Measurements from ENCODE around the gene XRRA1. TPM values are rescaled to one million over a fixed set of nuclear protein-coding genes. Genes with fewer than 3 reads are reported as not detected.
A peak's percentile ranks its signal among the peaks of the same experiment; 100 is the strongest.
"Not testable (repeated sequence)": the region's sequence is repeated elsewhere in the genome, so short reads cannot be mapped to it uniquely, and the experiment has no call there.

XRRA1 gene
- total RNA-seq, 1 donor from 2014 or later: 12.2 TPM

DNA sequence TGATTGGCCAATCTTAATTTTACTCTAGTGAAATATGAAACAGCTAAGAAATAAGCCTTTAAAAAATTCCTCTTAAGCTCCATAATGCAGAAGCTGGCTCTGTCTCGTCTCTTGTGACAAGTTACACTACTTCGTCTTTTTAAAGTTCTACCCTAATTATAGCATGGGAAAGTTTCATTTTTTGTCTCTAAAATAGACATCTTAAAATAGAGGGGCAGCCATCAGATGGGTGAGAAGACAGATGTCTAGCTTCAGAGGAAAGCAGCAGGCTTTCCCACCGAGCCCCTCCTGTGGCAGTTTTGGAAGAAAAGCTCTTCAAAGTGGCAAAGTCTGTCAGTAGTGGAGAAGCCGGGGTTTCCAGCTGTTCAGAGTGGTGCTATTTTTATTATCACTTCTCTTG is 39.5 kb downstream of the XRRA1 start:
- no peak for DNase-seq (ENCODE audit: low spot score)
- ATAC-seq: no peak

DNA sequence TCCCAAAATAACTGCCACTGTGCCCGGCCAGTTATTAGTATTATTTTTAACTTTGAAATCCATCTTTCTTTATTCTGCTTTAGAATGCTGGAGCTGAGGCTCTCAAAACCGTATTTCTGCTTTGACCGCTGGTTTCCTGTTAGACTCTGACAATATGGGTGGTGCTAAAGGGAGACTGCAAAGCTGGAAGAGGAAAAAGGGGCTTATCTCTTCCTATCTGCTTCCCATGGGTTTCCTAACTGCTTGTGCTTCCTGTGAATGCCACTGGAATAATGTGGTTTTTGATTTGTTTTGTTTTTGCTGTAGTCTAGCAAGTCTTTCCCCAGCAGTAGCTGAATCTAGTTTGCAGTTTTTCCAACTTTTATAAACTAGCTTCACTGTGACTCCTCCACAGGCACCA is 43.6 kb downstream of the XRRA1 start:
- ATAC-seq (peak; percentile 41), DNase-seq (ENCODE audit: low spot score) (no peak)

DNA sequence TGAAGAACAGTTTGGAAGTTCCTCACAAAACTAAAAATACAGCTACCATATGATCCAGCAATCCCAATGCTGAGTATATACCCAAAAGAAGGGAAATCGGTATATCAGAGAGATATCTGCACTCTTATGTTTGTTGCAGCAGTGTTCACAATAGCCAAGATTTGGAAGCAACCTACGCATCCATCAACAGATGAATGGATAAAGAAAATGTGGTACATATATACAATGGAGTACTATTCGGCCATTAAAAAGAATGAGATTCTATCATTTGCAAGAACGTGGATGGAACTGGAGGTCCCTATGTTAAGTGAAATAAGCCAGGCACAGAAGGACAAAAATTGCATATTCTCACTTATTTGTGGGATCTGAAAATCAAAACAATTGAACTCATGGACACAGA is 46.5 kb downstream of the XRRA1 start:
- DNase-seq (ENCODE audit: low spot score) (no peak), ATAC-seq (no peak)

DNA sequence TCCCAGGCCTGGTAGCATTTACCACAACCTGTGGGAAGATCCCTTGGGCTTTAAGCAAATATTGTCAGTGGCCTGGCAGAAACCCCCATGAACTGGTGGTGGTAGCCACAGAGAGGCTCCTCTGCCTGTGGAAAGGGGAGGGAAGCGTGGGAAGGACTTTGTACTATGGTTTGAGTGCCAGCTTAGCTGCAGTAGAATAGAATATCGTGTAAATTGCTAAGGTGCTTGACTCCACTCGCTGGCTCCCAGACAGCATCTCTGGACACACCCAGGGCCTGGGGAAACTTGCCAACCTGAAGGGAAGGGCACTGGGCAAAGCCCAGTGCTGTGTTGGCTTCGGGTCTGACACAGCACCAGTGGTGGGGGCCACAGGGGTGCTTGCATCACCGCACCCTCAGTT is 52.6 kb downstream of the XRRA1 start:
- ATAC-seq (peak; percentile 81), DNase-seq (ENCODE audit: low spot score) (peak; percentile 49)

DNA sequence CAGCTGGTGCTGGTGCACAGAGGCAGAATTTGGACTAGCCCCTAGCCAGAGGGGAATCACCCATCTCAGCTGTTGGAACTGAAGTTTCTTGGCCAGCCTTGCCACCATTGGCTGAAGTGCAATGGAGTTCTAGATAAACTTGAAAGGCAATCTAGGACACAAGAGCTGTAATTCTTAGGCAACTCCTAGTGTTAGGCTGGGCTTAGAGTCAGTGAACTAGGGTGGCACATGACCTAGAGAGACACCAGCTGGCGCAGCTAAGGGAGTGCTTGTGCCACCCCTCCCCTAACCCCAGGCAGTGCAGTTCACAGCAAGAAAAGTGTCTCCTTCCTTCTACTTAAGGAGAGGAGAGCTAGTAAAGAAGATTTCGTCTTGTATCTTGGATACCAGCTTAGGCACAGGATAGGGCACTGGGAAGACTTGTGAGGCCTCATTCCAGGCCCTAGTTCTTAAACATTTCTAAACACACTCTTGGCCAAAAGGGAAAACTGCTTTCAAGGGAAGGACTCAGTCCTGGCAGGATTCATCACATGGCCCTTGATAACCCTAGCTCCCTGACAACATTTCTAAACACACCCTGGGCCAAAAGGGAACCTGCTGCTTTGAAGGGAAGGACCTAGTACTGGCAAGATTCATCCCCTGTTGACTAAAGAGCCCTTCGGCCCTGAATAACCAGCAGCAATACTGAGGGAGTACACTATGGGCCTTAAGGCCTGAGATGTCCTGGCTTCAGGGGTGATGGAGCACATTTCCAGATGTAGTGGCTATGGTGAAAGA is 53.4 kb downstream of the XRRA1 start:
- ATAC-seq: peak; percentile 66
- DNase-seq (ENCODE audit: low spot score): no peak

DNA sequence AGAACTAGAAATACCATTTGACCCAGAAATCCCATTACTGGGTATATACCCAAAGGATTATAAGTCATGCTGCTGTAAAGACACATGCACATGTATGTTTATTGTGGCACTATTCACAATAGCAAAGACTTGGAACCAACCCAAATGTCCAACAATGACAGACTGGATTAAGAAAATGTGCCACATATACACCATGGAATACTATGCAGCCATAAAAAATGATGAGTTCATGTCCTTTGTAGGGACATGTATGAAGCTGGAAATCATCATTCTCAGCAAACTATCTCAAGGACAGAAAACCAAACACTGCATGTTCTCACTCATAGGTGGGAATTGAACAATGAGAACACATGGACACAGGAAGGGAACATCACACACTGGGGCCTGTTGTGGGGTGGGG is 55.9 kb downstream of the XRRA1 start:
- not testable (repeated sequence) for ATAC-seq; DNase-seq (ENCODE audit: low spot score)

DNA sequence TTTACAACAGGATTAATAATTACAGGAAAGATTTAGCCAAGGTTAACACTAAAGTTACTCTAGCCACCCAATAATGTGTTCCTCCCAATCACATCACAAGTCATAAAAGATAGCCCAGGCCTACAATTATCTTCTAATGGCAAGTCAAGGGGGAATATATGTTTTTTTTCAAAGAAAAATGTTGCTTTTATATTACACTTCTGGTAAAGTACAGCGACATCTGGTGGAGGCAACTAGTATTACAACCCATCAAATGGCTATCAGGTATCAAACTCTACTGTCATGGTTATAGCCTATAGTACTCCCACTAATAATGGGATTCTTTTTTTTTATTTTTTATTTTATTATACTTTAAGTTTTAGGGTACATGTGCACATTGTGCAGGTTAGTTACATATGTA is 71.8 kb downstream of the XRRA1 start:
- ATAC-seq (no peak), DNase-seq (ENCODE audit: low spot score) (no peak)

DNA sequence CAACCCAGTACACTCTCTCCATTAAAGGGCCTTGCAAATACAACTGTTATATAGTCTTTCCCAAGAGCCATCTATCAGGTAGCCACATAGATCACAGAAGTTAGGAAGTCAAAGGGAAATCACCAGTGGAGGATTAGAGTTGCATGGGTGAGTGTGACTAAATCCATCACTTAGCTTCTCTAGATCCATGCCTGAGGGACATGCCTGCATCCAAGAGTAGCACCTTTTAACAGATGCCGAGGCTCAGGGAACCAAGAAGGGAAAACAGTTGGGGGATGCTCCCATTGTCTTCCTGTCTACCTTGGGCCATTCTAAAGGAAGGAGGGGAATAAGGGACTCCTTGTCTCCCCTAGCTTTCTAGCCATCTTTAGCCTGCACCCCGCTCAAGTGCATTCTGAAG is 77.9 kb downstream of the XRRA1 start:
- no peak for ATAC-seq
- DNase-seq (ENCODE audit: low spot score): no peak

DNA sequence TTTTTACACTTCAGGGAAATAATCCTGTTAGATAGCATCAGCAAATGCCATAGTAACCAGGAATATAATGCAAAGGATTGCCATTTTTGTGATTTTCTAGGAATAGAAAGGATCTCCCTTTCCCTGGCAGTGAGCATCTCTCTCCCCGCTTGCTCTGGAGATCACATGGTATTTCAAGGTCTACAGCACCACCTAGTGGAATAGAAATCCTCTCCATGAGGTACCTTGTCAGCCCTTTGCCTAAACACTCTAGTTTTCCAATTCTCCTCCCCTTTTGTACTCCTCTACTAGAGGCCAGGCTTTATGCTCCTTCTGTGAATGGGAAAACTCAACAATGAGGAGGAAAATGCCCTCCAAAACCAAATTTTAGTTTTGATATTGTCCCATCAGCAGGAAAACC is 78.4 kb downstream of the XRRA1 start:
- ATAC-seq: no peak
- DNase-seq (ENCODE audit: low spot score): no peak

DNA sequence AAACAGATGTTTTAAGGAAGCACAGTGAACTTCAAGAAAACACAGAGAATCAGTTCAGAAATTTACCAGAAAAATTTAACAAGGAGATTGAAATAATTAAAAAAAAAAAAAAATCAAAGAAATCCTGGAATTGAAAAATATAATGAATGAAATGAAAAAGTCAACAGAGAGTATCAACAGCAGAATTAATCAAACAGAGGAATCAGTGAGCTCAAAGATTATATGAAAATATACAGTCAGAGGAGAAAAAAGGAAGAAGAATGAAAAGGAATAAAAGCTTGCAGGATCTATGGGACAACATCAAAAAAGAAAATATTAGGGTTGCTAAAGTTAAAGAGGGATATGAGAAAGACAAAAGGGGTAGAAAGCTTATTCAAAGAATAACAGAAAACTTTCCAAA is 82.3 kb downstream of the XRRA1 start:
- ATAC-seq (no peak), DNase-seq (ENCODE audit: low spot score) (no peak)

DNA sequence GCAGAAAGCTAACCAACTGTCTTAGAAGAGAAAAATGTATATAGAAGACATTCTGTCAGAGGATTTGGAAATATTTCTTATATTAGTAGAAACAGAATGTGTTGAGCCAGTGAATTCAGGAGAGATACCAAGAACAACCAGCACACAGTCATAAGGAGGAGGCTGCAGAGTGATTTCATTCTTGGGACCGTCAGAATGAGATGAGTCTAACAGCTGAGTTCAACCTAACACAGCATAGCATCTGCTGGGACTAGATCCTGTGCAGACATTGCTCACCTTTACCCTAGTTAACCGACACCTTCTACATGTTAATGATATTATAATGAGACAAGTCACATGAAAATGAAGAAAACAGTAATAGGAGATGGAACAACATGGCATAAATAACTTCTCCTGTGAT is 85.5 kb downstream of the XRRA1 start:
- DNase-seq (ENCODE audit: low spot score) (no peak), ATAC-seq (no peak)

DNA sequence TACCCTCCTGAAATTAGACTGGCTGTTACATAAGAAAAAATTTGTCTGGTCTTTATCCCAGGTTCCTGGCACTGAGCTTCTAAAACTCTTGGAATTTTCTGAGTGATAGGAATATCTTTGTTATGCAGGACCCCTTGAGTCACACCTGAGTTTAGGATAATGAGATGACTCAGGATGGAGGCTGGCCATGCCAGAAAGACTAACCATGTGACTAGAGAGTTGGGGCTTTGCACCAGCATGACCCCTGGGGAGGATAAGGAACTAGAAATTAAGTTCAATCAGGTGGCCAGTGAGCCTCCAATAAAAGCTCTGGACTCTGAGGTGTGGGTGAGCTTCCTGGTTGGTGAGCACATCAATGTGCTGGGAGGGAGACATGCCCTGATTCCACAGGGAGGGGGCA is 88.1 kb downstream of the XRRA1 start:
- DNase-seq (ENCODE audit: low spot score) (no peak), ATAC-seq (no peak)

DNA sequence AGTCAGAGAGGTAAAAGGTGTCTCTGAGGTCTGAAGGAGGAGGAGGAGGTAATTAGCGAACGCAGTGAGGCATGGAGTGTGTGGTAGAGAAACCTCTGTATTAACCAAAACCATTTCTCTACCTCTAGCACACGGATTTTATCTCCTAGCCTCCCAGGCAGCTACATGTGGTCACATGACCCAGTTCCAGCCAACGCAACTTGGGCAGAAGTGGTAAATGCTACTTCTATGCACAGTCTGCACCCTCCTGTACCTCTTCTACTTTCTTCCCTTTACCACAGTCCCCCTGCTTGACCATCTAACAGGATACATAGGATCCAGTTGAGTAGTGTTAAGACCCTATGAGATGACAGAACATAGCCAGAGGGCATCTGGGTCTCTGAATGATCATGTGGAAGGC is 95.7 kb downstream of the XRRA1 start:
- DNase-seq (ENCODE audit: low spot score) (no peak), ATAC-seq (no peak)

DNA sequence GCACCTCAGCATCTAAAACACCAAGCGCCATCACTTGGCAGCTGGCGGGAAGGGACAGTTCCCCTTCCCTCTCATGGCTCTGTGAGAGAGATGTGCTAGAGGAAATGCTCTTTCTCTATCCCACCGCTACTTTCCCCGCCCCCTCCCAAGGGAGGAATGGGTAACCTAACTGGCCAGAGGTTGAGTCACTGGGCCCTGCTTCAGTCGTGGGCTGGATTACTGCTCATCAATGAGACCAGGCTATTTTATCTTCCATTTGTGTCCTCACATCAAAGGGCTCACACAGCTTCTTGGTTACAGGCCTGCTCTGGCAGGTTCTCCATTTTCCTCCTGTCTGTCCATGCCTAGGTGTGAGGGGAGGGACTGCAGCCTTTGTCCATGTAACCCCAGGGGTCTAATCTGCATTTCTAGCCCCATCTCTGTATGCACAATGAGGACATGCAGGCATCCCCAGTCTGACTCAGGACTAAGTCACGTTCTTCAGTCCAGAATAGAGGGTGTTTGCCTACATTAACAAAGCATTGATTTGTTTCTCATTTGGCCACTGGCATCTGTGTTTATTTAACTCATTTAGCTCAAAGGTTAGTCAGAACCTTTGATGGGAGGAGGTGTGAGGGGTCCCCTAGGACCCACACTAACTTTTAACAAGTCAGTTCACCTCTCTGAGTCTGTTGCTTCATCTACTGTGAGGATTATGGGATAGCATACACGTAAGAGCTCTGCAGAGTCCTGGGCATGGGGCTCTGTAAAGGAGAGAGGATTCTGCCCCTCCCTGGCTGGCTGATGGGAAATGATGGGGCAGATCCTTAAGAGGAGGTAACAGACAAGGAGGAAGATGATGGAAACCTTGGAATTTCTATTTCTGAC is 99.1 kb downstream of the XRRA1 start:
- peak; percentile 27 for ATAC-seq
- DNase-seq (ENCODE audit: low spot score): no peak

DNA sequence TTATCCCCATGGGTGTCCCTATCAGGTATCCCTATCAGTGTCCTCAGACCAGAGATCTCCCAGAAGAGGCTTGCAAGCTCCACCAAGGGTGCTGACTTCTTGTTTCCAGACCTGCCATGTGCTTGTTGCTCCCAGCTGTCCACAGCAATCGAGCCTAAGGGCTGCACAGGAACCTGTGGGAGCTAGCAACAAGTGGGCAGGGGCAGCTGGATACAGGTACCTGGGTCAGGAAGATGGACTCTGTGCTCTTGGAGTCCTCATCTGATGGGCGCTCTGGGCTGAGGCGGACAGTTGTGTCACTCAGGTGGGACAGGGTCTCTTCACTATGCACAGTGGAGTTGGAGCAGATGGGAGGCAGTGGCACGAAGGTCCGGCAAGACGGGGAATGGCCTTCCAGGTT is 101.0 kb downstream of the XRRA1 start:
- no peak for DNase-seq (ENCODE audit: low spot score)
- ATAC-seq: no peak

DNA sequence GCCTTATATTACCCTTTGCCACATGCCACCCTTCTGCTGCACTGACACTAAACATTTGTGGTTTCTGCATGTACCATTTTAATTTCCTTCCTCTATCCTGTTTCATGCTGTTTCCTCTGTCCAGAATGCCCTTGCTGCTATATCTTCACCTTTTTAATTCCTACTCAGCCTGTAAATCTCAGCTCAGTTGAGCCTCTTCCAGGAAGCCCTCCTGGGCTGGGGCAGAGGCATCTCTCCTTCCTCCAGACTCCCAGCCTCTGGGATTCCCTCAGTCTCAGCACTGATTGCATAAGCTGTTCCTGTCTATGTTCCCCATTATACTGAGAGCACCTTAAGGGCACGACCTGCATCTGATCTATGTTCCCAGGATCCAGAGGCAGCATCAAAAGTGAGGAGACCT is 101.5 kb downstream of the XRRA1 start:
- no peak for ATAC-seq
- DNase-seq (ENCODE audit: low spot score): no peak

DNA sequence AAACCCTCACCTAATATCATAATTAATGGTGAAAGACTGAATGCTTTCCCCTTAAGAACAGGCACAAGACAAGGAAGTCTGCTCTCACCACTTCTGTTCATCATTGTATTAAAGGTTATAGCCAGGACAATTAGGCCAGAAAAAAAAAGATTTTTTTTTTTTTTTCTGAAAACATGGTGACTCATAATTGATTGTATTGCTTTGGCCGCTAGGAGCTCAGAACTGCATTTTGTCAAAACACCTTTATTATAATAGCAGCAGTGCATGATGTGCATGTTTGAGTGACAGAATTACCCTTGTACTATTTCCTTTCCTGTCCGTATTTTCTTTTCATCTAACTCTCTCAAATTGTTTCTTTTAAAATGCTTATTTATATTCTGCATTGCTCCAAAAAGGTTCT is 102.1 kb downstream of the XRRA1 start:
- ATAC-seq: no peak
- no peak for DNase-seq (ENCODE audit: low spot score)

DNA sequence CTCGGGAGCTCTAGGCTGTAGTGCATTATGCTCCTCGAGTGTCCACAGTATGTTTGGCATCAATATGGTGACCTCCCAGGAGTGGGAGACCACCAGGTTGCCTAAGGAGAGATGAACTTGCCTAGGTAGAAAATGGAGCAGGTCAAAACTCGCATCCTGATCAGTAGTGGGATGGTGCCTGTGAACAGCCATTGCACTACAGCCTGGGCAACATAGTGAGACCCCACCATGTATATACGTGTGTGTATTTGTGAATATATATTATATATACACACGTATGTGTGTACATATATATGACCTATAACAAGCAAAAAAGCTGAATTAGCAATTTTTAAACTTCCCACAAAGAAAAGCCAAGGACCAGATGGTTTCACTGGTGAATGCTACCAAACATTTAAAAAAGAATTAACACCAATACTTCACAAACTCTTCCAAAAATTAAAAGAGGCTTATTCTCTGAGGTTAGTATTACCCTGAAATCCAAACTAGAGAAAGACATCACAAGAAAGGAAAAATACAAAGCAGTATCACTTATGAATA is 102.8 kb downstream of the XRRA1 start:
- ATAC-seq (no peak), DNase-seq (ENCODE audit: low spot score) (no peak)

DNA sequence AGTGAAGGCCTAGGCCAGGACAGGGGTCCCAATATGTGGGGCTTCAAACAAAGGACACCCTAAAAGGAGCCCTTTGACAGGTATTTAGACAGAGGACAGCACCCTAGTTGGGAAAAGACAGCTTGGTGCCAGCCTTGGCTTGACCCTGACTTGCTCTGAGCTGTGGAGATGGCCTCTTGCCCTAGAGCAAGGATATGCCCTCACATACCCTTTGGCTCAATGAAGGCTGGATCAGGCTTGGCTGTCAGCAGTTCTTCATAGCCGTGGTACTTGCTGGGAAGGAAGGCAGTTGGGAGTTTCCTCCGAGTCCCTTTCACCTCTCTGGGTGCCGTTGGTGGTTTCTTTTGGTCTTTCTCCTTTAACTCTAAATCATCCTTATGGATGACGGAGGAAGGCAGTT is 104.0 kb downstream of the XRRA1 start:
- ATAC-seq (peak; percentile 44), DNase-seq (ENCODE audit: low spot score) (no peak)

DNA sequence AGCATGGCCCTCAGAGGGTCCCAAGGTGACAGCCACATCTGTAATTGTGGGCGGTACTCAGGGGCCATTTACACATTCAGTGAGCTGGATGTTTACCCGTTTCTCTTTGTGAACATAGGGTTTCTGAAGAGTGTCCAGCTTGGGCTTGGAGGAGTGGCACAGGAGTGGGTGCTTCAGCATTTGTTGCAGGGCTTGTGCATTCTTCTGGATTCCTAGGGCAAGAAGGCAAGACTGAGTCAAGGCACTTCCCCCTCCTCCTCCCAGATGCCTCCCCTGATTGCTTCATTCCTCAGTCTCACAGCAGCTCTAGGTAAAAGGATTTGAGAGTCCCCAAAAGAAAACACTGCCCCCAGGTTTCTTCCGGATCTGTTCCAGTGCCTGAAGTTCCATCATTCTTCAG is 104.8 kb downstream of the XRRA1 start:
- DNase-seq (ENCODE audit: low spot score) (no peak), ATAC-seq (no peak)

DNA sequence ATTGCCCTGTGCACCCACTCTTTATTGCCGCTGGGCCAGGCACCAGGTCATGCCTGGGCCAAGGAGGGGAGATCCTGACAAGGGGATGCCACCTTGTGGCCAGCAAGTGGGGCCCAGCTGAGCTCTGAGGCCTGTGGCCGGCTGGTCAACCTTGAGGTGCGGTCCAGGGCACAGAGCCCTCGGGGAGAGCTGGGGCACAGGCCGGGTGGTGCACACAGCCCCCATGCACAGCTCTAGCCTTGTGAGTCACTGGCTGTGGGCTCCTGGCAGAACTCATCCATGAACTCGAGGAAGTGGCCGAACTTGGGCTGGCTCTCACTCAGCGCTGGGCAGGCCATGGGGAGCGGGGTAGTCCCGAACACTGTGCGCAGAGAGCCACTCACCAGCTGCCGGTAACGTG is 105.9 kb downstream of the XRRA1 start:
- peak; percentile 9 for ATAC-seq
- DNase-seq (ENCODE audit: low spot score): no peak

DNA sequence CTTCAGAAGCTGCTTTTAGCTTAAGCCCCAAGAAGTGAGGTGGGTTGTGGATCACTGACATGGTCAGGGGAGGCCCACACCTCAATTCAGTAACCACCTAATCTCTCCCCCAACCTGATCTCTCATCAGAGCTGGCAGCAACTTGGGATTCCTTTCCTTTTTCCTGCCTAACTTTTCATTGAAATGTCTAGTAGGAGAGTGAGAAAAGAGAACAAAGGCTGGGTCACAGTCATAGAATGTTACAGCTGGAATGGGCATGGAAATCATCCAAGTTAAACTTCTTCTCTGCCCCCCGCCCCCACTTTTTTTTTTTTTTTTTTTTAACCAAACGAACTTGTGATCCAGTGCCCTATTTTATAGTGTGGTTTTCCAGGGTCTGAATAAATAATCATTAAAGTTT is 108.4 kb downstream of the XRRA1 start:
- ATAC-seq (no peak), DNase-seq (ENCODE audit: low spot score) (no peak)

All from left lobe of liver (tissue), 2 donors.